ENCODE results near the gene AFDN.

Gene AFDN

GRCh38 chr6:167812088-167812487 is 14.6 kb upstream of the AFDN start:
- no peaks in the 10 kb centered on the region for H3K36me3 ChIP-seq (ENCODE audit: insufficient read depth, low read length)
- H3K27me3 ChIP-seq (ENCODE audit: insufficient read depth, low read length, poor library complexity), result no peaks in the 10 kb centered on the region
- TF ChIP-seq CTCF (IDR thresholded peaks at IDR 0.05; ENCODE audit: borderline replicate concordance, extremely low read depth, low read length, poor library complexity, severe bottlenecking), result no peak
- TF ChIP-seq EZH2 (IDR thresholded peaks at IDR 0.05; ENCODE audit: borderline replicate concordance, low read depth, low read length, severe bottlenecking), result no peak
- no peaks in the 10 kb centered on the region for H4K20me1 ChIP-seq (ENCODE audit: insufficient read depth, low read length)
- no peak overlapping the region for H3K27ac ChIP-seq (ENCODE audit: low read length)
- no peak for DNase-seq
- no peak for ATAC-seq (ENCODE audit: insufficient read depth, low read depth)
- no peak overlapping the region for H3K4me2 ChIP-seq (ENCODE audit: insufficient read depth, low read length)
- no peaks in the 10 kb centered on the region for H3K79me2 ChIP-seq (ENCODE audit: insufficient read depth, low read length)
- H3K4me1 ChIP-seq (ENCODE audit: insufficient read depth, low read length), result no peaks in the 10 kb centered on the region
- no peak overlapping the region for H2AFZ ChIP-seq (ENCODE audit: low read depth, low read length)
- H3K4me3 ChIP-seq (ENCODE audit: low read depth in 1 of 2, low read length in 2 of 2), result no peak overlapping the region
- no peaks in the 10 kb centered on the region for H3K9me3 ChIP-seq (ENCODE audit: insufficient read depth, low read length, severe bottlenecking)
- H3K9ac ChIP-seq (ENCODE audit: low read depth, low read length), result no peak overlapping the region

GRCh38 chr6:167815296-167815980 is 11.3 kb upstream of the AFDN start:
- H3K27me3 ChIP-seq (ENCODE audit: insufficient read depth, low read length, poor library complexity), result no peaks in the 10 kb centered on the region
- no peak overlapping the region for H3K9ac ChIP-seq (ENCODE audit: low read depth, low read length)
- no peak overlapping the region for H2AFZ ChIP-seq (ENCODE audit: low read depth, low read length)
- no peaks in the 10 kb centered on the region for H3K4me1 ChIP-seq (ENCODE audit: insufficient read depth, low read length)
- H3K4me3 ChIP-seq (ENCODE audit: low read depth in 1 of 2, low read length in 2 of 2), result no peak overlapping the region
- H4K20me1 ChIP-seq (ENCODE audit: insufficient read depth, low read length), result no peaks in the 10 kb centered on the region
- no peak overlapping the region for H3K27ac ChIP-seq (ENCODE audit: low read length)
- H3K36me3 ChIP-seq (ENCODE audit: insufficient read depth, low read length), result no peaks in the 10 kb centered on the region
- ATAC-seq (ENCODE audit: insufficient read depth, low read depth), result no peak
- H3K79me2 ChIP-seq (ENCODE audit: insufficient read depth, low read length), result no peaks in the 10 kb centered on the region
- no peak for DNase-seq
- no peak overlapping the region for H3K4me2 ChIP-seq (ENCODE audit: insufficient read depth, low read length)
- TF ChIP-seq EZH2 (IDR thresholded peaks at IDR 0.05; ENCODE audit: borderline replicate concordance, low read depth, low read length, severe bottlenecking) (no peak), CTCF (IDR thresholded peaks at IDR 0.05; ENCODE audit: borderline replicate concordance, extremely low read depth, low read length, poor library complexity, severe bottlenecking) (no peak)
- H3K9me3 ChIP-seq (ENCODE audit: insufficient read depth, low read length, severe bottlenecking), result no peaks in the 10 kb centered on the region

GRCh38 chr6:167817016-167817415 is 9.7 kb upstream of the AFDN start:
- H3K27me3 ChIP-seq (ENCODE audit: insufficient read depth, low read length, poor library complexity), result no peaks in the 10 kb centered on the region
- H3K9me3 ChIP-seq (ENCODE audit: insufficient read depth, low read length, severe bottlenecking), result no peaks in the 10 kb centered on the region
- H3K27ac ChIP-seq (ENCODE audit: low read length), result no peak overlapping the region
- no peak overlapping the region for H3K4me2 ChIP-seq (ENCODE audit: insufficient read depth, low read length)
- H3K79me2 ChIP-seq (ENCODE audit: insufficient read depth, low read length), result no peaks in the 10 kb centered on the region
- DNase-seq (no peak), ATAC-seq (ENCODE audit: insufficient read depth, low read depth) (no peak)
- no peak overlapping the region for H3K9ac ChIP-seq (ENCODE audit: low read depth, low read length)
- TF ChIP-seq CTCF (IDR thresholded peaks at IDR 0.05; ENCODE audit: borderline replicate concordance, extremely low read depth, low read length, poor library complexity, severe bottlenecking) (no peak), EZH2 (IDR thresholded peaks at IDR 0.05; ENCODE audit: borderline replicate concordance, low read depth, low read length, severe bottlenecking) (no peak)
- H3K4me3 ChIP-seq (ENCODE audit: low read depth in 1 of 2, low read length in 2 of 2), result no peak overlapping the region
- no peaks in the 10 kb centered on the region for H3K4me1 ChIP-seq (ENCODE audit: insufficient read depth, low read length)
- H2AFZ ChIP-seq (ENCODE audit: low read depth, low read length), result no peak overlapping the region
- no peaks in the 10 kb centered on the region for H4K20me1 ChIP-seq (ENCODE audit: insufficient read depth, low read length)
- H3K36me3 ChIP-seq (ENCODE audit: insufficient read depth, low read length), result no peaks in the 10 kb centered on the region

Measured in DND-41 (cell line).